OCI-LY3 (cell line): ENCODE data around the gene PLAAT2.

ENCODE experiments used
- CTCF ChIP-seq: fragments of 200-600, 300-600 bp; sonication (generic); IDR thresholded peaks from 2 replicates; pipeline ENCODE4 v1.5.1; 2014; ENCODE audit warnings: antibody characterized with exemption, low read length, low read depth
- EZH2phosphoT487 ChIP-seq: fragments of 200-600 bp; shearing (Covaris generic); IDR thresholded peaks from 2 replicates; pipeline ENCODE4 v1.6.1; 2018; ENCODE audit warnings: antibody characterized with exemption, mixed run types, low read depth

GRCh38 chr11:63564784-63565350 is 1.7 kb upstream of the PLAAT2 start:
- TF ChIP-seq CTCF (no peak), EZH2phosphoT487 (no peak)
